Activated CD4-positive, alpha-beta memory T cell treated with anti-CD3 and anti-CD28 coated beads for 36 hours (primary cell): ENCODE results near the gene PSMD10. TPM values are rescaled to one million over a fixed set of nuclear protein-coding genes. Genes with fewer than 3 reads are reported as not detected.

Experiments used
- CTCF ChIA-PET: fragments of 350-600 bp; sonication (Branson Sonifier 250); formaldehyde crosslinking; loops from one replicate; lab custom pipeline; 2021; ENCODE audit warnings: antibody characterized with exemption, inconsistent platforms; lab: Charles Lee
- POLR2A ChIA-PET: fragments of 350-600 bp; sonication (Branson Sonifier 250); formaldehyde crosslinking; loops from one replicate; lab custom pipeline; 2021; ENCODE audit warnings: antibody characterized with exemption; lab: Charles Lee
- DNase-seq: peaks from one replicate; pipeline ENCODE4 v3.0.0-alpha.2; 2020
- H3K27ac Mint-ChIP-seq: one replicate; pipeline ENCODE4 v1.8.0; 2021; ENCODE audit warnings: mixed read lengths
- H3K27me3 Mint-ChIP-seq: one replicate; pipeline ENCODE4 v1.8.0; 2021; ENCODE audit warnings: mixed read lengths
- H3K36me3 Mint-ChIP-seq: one replicate; pipeline ENCODE4 v1.8.0; 2021; ENCODE audit warnings: mixed read lengths
- H3K4me1 Mint-ChIP-seq: one replicate; pipeline ENCODE4 v1.8.0; 2021; ENCODE audit warnings: low read depth, mixed read lengths
- H3K4me3 Mint-ChIP-seq: one replicate; pipeline ENCODE4 v1.8.0; 2021; ENCODE audit warnings: mild to moderate bottlenecking, mixed read lengths
- H3K9me3 Mint-ChIP-seq: one replicate; pipeline ENCODE4 v1.8.0; 2021; ENCODE audit warnings: mixed read lengths
- intact Hi-C: fragments of 100-400 bp; cut with micrococcal nuclease; formaldehyde crosslinking; loops from one replicate; pipeline ENCODE4 v1.15.1; 2023
- total RNA-seq, 2 experiments: library from RNA; stranded (reverse); gene quantifications; one replicate each; pipeline ENCODE4 v1.2.3, GENCODE V29; 2021

PSMD10 gene
- total RNA-seq, 2 experiments from 2014 or later, result 52.6 to 63.5 TPM

DNA sequence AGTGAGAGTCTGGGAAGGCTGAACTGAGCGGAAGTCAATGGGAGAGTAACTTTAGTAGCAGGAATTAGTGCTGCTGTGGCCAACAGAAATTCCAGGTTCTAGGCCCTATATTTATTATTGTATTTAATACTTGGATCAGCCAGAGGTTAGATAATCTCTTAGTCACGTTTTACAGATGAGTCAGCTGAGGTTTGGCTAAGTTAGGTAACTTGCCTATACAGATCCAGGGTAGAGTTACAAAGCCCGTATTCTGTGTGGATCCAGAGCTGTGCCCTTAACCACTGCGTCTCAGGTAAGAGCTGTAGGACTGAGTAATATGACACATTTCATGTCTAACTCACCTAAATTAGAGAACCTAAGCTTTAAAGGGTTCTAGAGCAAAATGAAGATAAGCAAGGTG, 20.5 kb downstream of the PSMD10 start:
- DNase-seq, result no peak
- no peak overlapping the region for H3K27ac Mint-ChIP-seq
- peaks cover 3% of the 10 kb centered on the region for H3K4me1 Mint-ChIP-seq
- H3K4me3 Mint-ChIP-seq, result no peak overlapping the region
- CTCF ChIA-PET, result interaction anchor here (1.0 to 6.0 kb wide), 7 partner anchors 50 to 413 kb away, joined by 3 to 45 read pairs (median 5); partner anchors contain the start of gene NCBP2L
- H3K27me3 Mint-ChIP-seq, result no peaks in the 10 kb centered on the region
- POLR2A ChIA-PET, result no interaction called here
- intact Hi-C loops, result loop anchor here (2.0 to 5.0 kb wide), 4 partner anchors 18 to 414 kb away; no protein-coding TSS in a partner anchor
- no peaks in the 10 kb centered on the region for H3K36me3 Mint-ChIP-seq
- H3K9me3 Mint-ChIP-seq, result no peaks in the 10 kb centered on the region

DNA sequence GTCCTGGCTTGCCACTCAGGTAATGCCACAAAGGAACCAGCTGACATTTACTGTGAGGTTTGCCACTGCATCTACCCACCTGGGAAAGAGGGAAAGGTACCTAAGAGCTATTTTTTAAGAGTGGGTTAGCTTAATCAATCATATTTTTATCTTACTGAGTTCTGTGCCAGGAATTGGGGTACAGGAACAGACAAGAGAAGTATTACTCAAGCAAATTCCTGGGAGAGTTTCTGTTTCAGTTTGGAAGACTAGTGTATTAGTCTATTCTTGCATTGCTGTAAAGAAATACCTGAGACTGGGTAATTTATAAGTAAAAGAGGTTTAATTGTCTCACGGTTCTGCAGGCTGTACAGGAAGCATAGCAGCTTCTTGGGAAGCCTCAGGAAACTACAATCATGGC, 23.2 kb downstream of the PSMD10 start:
- Mint-ChIP-seq H3K4me3 (no peak overlapping the region), H3K36me3 (no peaks in the 10 kb centered on the region), H3K4me1 (peaks cover 10% of the 10 kb centered on the region), H3K27ac (no peak overlapping the region), H3K9me3 (no peaks in the 10 kb centered on the region), H3K27me3 (no peaks in the 10 kb centered on the region)
- ChIA-PET POLR2A (no interaction called here), CTCF (interaction anchor here (6.0 kb wide), 1 partner anchor 47 kb away, joined by 45 read pairs; no protein-coding TSS in a partner anchor)
- DNase-seq, result no peak
- intact Hi-C loops, result no loop called here

DNA sequence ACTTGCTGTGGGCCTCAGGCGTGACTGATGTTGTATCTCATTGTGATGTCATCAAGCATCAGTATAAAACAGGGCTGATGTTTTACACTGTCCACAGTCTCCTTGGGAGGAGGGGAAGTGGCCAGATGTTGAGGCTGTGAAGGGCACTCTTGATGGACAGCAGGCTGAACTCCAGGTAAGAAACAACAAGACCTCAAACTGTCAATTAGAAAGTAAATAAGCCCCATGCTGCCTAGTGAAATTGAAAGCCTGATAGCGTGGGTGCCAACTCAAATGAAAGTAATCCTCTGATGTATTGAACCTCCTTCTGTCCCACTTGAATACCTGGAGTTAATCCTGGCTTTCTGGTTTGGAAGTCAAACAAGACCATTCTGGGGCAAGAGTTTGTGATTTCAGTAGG, 26.7 kb downstream of the PSMD10 start:
- H3K4me3 Mint-ChIP-seq, result no peak overlapping the region
- peaks cover 2% of the 10 kb centered on the region for H3K36me3 Mint-ChIP-seq
- no peaks in the 10 kb centered on the region for H3K9me3 Mint-ChIP-seq
- peaks cover 7% of the 10 kb centered on the region for H3K4me1 Mint-ChIP-seq
- peak; percentile 10 for DNase-seq
- intact Hi-C loops, result no loop called here
- ChIA-PET POLR2A (no interaction called here), CTCF (no interaction called here)
- H3K27ac Mint-ChIP-seq, result no peak overlapping the region
- no peaks in the 10 kb centered on the region for H3K27me3 Mint-ChIP-seq

DNA sequence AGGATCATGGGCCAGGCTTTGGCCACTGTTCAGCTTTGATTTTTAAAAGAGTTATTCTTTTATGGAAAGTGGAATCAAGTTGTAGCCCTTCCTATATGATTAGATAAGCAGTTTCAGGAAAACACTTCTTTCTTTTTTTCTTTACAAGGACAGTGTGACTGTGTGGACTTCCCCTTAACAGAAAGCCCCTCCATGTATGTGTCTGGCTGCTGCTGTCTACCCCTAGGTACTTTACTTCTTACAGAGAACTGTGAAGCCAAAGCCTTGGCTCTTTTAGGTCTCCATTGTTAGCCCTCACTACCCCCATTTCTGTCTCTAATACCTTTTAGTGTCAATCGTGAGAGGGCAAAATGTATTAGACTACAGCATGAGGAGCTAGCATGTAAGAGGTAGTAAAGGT, 27.3 kb downstream of the PSMD10 start:
- peaks cover 7% of the 10 kb centered on the region for H3K4me1 Mint-ChIP-seq
- POLR2A ChIA-PET, result no interaction called here
- no peak overlapping the region for H3K27ac Mint-ChIP-seq
- intact Hi-C loops, result no loop called here
- H3K36me3 Mint-ChIP-seq, result peaks cover 6% of the 10 kb centered on the region
- no peaks in the 10 kb centered on the region for H3K27me3 Mint-ChIP-seq
- no peak for DNase-seq
- no peaks in the 10 kb centered on the region for H3K9me3 Mint-ChIP-seq
- CTCF ChIA-PET, result interaction anchor here (0.6 kb wide), 1 partner anchor 631 kb away, joined by 3 read pairs; no protein-coding TSS in a partner anchor
- no peak overlapping the region for H3K4me3 Mint-ChIP-seq

DNA sequence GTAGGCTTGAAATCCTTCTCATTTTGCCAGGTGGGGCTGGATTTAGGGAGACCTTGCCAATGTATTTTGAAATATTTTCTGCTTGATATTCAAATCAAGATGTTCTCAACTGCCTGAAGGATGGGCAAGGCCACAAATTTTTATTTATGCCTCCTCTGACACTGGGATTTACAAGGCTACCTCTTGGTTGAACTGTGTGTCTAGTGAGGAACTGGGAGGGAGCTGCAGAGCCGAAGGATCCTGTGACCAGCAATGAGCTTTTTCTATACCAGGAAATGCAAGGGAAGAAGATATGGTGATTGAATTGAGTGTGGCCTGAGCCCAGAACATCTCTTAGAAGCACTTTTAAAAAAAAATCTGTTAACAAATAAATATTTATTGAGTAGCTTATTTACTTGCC, 31.5 kb downstream of the PSMD10 start:
- Mint-ChIP-seq H3K9me3 (no peaks in the 10 kb centered on the region), H3K27me3 (no peaks in the 10 kb centered on the region), H3K4me3 (no peak overlapping the region), H3K4me1 (peaks cover 6% of the 10 kb centered on the region), H3K27ac (no peak overlapping the region), H3K36me3 (peaks cover 11% of the 10 kb centered on the region)
- CTCF ChIA-PET, result interaction anchor here (0.6 kb wide), 1 partner anchor 36 kb away, joined by 3 read pairs; no protein-coding TSS in a partner anchor
- intact Hi-C loops, result no loop called here
- no peak for DNase-seq
- POLR2A ChIA-PET, result no interaction called here

DNA sequence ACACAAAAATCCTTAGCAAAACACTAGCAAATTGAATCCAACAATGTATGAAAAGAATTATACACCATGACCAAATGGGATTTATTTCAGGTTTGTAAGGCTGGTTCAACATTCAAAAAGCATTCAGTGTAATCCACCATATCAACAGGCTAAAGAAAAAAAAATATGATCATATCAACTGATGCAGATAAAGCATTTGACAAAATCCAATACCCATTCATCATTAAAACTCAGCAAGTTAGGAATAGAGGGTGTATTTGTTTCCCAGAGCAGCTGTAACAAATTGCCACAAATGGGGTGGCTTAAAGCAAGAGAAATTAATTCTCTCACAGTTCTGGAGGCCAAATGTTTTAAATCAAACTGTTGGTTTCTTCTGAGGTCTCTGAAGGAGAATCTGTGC, 35.8 kb downstream of the PSMD10 start:
- H3K4me3 Mint-ChIP-seq, result no peak overlapping the region
- ChIA-PET POLR2A (no interaction called here), CTCF (no interaction called here)
- peaks cover 8% of the 10 kb centered on the region for H3K36me3 Mint-ChIP-seq
- no peaks in the 10 kb centered on the region for H3K27me3 Mint-ChIP-seq
- DNase-seq, result no peak
- peaks cover 7% of the 10 kb centered on the region for H3K4me1 Mint-ChIP-seq
- no peak overlapping the region for H3K27ac Mint-ChIP-seq
- no peaks in the 10 kb centered on the region for H3K9me3 Mint-ChIP-seq
- intact Hi-C loops, result no loop called here

DNA sequence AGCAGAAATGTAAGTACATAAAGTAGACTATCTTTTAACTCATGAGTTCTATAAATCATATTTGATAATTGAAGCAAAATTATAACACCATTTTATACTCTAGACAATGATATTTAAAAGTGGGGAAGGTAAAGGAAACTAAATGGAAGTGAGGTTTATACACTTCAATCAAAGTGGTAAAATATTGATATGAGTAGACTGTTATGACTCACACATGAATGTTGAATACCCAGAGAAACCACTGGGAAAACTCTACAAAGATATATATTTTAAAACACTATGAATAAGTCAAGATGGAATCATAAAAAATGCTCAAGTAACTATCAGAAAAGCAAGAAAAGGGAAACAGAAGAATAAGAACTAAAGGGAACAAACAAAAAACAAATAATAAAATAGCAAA, 38.1 kb downstream of the PSMD10 start:
- Mint-ChIP-seq H3K4me1 (peaks cover 7% of the 10 kb centered on the region), H3K27me3 (no peaks in the 10 kb centered on the region), H3K9me3 (no peaks in the 10 kb centered on the region), H3K4me3 (no peak overlapping the region), H3K36me3 (no peaks in the 10 kb centered on the region), H3K27ac (no peak overlapping the region)
- no peak for DNase-seq
- ChIA-PET CTCF (no interaction called here), POLR2A (no interaction called here)
- intact Hi-C loops, result loop anchor here (2.0 kb wide), 2 partner anchors 18 to 30 kb away; no protein-coding TSS in a partner anchor

DNA sequence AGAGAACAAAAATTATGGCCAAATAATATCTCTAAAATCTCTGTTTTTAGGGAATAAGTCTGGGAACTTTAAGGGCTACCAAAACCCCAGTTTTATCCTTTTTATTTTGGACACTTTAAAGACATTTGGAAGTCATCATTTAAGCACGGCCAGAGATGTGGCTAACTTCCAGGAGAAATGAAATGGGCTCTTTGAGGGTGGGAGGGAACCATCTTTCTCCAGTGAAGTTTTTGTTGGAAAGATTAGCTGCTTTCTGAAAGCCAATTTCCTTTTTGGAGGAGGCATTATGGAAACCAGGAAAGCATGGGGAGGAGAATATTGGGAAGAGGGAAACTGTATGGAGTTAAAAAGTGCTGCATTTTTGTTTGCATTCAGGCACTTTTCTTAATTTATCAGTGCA, 41.7 kb downstream of the PSMD10 start:
- CTCF ChIA-PET, result no interaction called here

DNA sequence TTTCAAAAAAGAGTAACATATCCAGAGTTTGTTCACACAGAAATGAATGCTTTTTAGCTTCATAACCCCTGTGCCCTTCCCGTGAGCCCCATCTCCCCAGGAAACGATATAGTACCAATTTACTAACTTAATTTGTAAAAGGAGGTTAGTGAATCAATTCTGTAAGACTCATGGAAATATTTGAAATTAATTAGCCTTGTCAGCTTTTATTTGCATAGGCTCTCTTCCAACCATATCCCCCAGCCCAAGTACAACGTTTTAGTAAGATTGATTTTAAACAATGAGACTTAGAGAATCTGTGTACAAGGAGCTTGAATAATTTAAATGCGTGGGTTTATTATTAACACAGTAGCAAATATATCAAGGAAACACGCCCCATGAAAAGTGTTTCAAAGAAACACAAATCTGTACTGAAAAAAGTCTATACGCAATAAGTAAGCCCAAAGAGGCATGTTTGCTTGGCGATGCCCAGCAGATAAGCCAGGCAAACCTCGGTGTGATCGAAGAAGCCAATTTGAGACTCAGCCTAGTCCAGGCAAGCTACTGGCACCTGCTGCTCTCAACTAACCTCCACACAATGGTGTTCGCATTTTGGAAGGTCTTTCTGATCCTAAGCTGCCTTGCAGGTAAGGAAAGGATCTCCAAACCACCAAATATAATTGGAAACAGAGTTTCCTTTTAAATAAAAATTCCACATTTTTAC, 46.6 kb downstream of the PSMD10 start, which contains the start of gene VSIG1:
VSIG1 (plus strand) TSS at position 512 of the 703 bp plus-strand sequence; CDS start at position 578, 66 bp downstream.
- H3K27ac Mint-ChIP-seq, result no peak within 1 kb of the TSS
- no peak within 1 kb of the TSS for H3K4me3 Mint-ChIP-seq
- CTCF ChIA-PET, result interaction anchor here (0.9 kb wide), 1 partner anchor 24 kb away, joined by 3 read pairs; no protein-coding TSS in a partner anchor
- POLR2A ChIA-PET, result interaction anchor here (0.7 kb wide), 1 partner anchor 14 kb away, joined by 4 read pairs; no protein-coding TSS in a partner anchor
- H3K36me3 Mint-ChIP-seq, result no peaks in the 10 kb centered on the region
- H3K4me1 Mint-ChIP-seq, result peaks cover 12% of the 10 kb centered on the region
- no peak for DNase-seq
- intact Hi-C loops, result no loop called here
- H3K9me3 Mint-ChIP-seq, result no peaks in the 10 kb centered on the region
- no peaks in the 10 kb centered on the region for H3K27me3 Mint-ChIP-seq

More for the DNA sequence above, 41.7 kb downstream of the PSMD10 start:
- H3K4me1 Mint-ChIP-seq, result peaks cover 9% of the 10 kb centered on the region
- no peaks in the 10 kb centered on the region for H3K9me3 Mint-ChIP-seq
- no peaks in the 10 kb centered on the region for H3K36me3 Mint-ChIP-seq
- DNase-seq, result no peak
- H3K27me3 Mint-ChIP-seq, result no peaks in the 10 kb centered on the region
- H3K27ac Mint-ChIP-seq, result no peak overlapping the region
- H3K4me3 Mint-ChIP-seq, result no peak overlapping the region
- intact Hi-C loops, result no loop called here
- POLR2A ChIA-PET, result no interaction called here

DNA sequence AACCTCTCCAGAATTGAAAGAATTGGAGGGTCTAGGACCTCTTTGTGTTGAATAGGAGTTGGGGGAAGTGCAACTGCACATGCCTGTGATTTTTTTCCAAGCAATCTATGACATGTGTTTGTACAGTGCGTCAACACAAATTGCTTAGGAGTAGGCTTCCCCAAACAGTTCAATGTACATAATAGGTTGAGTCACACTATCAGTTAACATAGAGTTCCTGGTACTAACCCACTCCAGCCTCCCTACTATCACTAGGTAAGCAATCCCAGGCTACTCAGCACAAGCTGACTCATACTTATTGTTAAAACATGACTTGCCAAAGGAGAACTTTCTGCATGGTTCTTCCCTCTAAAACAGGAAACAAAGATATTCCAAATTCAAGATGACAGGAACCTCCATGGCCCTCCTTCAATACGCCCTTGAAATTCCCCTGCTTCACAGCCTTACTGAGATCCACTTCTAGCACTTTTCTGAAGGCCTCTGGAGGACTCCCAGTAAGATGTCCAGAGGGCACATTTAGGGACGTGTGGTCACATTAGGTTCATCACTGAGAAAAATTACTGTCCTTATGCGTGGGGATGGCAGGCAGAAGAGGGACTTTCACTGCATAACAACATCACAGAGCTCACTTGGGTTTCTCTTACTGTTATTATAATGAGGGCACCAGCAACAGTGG, 54.9 kb downstream of the PSMD10 start:
- ChIA-PET CTCF (no interaction called here), POLR2A (no interaction called here)
- Mint-ChIP-seq H3K27ac (no peak overlapping the region), H3K4me1 (peaks cover 40% of the 10 kb centered on the region), H3K27me3 (no peaks in the 10 kb centered on the region), H3K4me3 (no peak overlapping the region), H3K9me3 (no peaks in the 10 kb centered on the region), H3K36me3 (no peaks in the 10 kb centered on the region)
- intact Hi-C loops, result loop anchor here (1.0 kb wide), 1 partner anchor 14 kb away; no protein-coding TSS in a partner anchor
- DNase-seq, result no peak

DNA sequence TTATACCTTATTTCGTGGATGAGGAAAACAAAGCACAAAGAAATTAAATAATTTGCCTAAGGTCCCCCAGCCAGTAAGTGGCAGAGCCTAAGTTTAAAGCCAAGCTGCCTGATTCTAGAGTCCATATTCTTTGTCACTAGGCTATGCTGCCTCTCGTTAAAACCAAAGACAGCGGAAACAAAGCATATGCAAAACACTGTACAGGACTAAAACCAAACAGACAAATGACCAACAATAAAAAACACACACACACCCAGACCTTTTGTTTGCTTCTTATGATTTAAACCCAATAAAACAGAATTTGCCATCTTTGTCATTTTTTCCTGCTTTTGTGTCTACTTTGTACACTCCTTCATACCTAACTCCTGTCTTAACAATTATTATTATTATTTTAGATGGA, 56.6 kb downstream of the PSMD10 start:
- Mint-ChIP-seq H3K36me3 (no peaks in the 10 kb centered on the region), H3K27me3 (no peaks in the 10 kb centered on the region), H3K4me3 (no peak overlapping the region), H3K9me3 (no peaks in the 10 kb centered on the region), H3K4me1 (peaks cover 55% of the 10 kb centered on the region), H3K27ac (no peak overlapping the region)
- intact Hi-C loops, result no loop called here
- DNase-seq, result no peak
- POLR2A ChIA-PET, result no interaction called here
- CTCF ChIA-PET, result interaction anchor here (2.9 kb wide), 1 partner anchor 14 kb away, joined by 9 read pairs; no protein-coding TSS in a partner anchor
